HG02798 (cell line): ENCODE measurements around the gene RNGTT.
"Not testable (repeated sequence)": the region's sequence is repeated elsewhere in the genome, so short reads cannot be mapped to it uniquely, and the experiment has no call there.

Experiments used
- ATAC-seq: cut with Tn5 transposase; IDR thresholded peaks from one replicate; pipeline ENCODE4 v1.9.1; 2021; ENCODE audit warnings: mild to moderate bottlenecking; ENCODE audit not compliant: unreplicated experiment, poor library complexity

Gene RNGTT

GRCh38 chr6:88914895-88915598 lies 48.4 kb downstream of the RNGTT start:
- no peak for ATAC-seq

- ATAC-seq = no peak
These were observed 49.2 kb downstream of the RNGTT start for GRCh38 chr6:88914180-88914579.

DNA sequence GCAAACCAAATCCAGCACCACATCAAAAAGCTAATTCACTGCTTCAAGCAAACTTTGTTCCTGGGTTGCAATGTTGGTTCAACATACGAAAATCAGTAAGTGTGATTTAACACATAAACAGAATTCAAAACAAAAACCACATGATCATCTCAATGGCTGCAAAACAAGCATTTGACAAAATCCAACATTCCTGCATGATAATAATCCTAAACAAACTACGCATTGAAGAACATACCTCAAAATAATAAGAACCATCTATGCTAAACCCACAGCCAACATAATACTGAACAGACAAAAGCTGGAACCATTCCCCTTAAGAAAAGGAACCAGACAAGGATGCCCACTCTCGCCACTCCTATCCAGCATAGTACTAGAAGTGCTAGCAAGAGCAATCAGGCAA lies 49.9 kb downstream of the RNGTT start:
- no peak for ATAC-seq

DNA sequence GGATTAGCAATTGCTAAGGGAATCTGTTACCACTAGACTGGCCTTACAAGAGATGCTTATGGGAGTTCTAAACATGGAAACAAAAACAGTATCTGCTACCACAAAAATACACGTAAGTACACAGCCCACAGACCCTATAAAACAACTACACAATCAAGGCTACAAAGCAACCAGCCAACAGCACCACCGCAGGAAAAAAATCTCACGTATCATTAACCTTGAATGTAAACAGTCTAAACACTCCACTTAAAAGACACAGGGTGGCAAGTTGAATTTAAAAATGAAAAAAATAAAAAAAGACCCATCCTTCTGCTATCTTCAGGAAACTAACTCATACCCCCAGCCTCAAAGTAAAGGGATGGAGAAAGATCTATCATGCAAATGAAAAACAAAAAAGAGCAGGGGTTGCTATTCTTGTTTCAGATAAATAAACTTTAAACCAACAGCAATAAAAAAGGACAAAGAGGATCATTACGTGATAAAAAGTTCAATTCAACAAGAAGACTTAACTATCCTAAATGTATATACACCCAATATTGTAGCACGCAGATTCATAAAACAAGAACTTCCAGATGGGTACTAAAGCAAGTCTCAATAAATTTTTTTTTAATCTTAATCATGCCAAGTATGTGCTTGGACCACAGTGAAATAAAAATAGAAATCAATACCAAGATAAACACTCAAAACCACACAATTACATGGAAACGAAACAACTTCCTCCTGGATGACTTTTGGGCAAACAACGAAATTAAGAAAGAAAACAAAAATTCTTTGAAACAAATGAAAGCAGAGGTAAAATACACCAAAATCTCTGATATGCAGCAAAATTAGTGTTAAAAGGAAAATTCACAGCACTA lies 52.3 kb downstream of the RNGTT start:
- no peak for ATAC-seq

- no peak for ATAC-seq
These were observed 54.5 kb downstream of the RNGTT start for GRCh38 chr6:88908598-88909548.

GRCh38 chr6:88907148-88907547 lies 56.3 kb downstream of the RNGTT start:
- not testable (repeated sequence) for ATAC-seq

DNA sequence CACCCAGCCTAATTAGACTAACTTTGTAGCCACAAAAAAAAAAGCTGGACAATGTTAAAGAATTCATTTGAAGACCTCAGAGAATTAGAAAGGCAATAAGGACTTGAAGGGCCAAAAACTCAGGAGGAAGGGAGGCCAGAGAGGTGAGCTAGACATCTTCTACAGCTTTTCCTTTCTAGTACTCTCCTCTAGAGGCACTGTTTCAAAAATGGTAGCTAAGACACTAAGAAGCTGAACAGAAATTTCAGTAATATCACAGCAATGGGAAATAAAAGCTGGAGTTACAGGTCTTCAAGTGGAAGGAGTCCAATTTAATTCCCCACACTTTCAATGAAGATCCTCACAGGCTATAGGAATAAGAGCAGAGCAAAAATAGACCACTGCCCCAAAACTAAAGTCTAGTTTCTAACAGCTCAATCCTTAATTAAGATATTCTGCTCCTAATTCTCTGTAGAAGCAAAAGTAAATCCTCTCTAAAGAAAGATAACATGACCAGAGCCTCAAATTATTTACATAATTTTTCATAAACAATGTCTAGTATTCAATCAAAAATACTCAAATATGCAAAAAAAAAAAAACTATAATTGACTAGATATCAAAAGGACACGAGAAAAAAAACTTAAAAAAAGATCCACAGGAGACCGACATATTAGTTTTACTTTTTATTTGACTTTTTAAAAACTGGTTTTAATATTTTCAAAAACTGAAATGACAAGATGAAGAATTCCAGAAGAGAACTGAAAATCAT lies 63.7 kb downstream of the RNGTT start:
- ATAC-seq = no peak

DNA sequence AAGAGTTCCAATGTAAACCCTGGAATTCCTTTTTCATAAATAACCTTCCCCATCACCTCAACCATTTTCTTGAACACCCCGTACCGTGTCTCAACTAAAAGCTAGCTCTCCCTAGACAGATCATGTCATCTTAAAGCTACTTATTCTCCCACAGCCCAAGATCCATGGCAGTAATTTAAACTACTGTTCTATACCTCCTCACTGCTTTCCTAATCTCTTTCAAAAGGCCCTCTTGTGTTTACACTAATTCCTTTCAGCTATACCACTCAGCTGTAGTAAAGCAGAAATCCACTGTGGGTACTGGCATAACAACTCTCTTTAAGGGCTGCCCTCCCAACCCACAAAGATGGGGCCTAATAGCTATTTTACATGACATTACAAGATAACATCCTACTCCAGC lies 67.5 kb downstream of the RNGTT start:
- ATAC-seq = no peak

GRCh38 chr6:88890860-88891845 lies 72.3 kb downstream of the RNGTT start:
- no peak for ATAC-seq

DNA sequence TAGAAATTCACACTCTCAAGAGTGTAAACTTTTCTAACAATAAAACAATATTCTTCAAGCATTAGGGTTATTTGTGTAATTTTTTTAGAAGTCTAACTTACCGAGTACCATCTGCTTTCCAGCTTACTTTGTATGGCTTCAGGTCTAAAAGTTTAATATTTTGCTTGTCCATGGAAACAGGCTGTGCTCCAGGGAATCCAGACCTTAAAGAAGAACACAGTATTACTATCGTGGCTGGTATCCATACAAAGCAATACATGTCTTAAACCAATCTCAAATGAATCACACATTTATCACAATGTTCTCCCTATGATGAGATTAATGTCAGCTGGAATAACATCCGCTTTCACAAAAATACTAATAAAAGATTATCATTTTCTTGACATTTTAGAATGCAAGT lies 73.0 kb downstream of the RNGTT start:
- ATAC-seq = no peak

- ATAC-seq = no peak
These were observed 79.1 kb downstream of the RNGTT start for GRCh38 chr6:88884361-88884760.

- no peak for ATAC-seq
These were observed 80.9 kb downstream of the RNGTT start for GRCh38 chr6:88882536-88882935.

GRCh38 chr6:88881451-88881850 lies 82.0 kb downstream of the RNGTT start:
- no peak for ATAC-seq

DNA sequence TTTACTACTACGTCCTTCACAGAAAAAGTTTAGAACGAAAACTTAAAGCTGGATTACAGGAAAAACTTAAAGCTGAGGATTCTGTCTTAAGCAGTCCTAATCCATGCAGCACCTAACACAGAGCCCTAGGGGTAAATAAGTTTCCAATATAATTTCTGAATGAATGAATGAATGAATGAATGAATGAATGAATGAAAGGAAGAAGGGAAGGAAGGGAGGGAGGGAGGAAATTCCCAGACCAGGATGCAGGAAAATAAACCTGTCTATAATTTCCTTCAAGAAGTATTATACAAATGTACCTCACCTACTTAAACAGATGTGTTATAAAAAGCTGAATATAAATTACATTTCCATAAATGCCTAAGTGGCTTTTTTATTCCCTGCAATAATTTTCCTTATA lies 83.4 kb downstream of the RNGTT start:
- ATAC-seq = no peak

GRCh38 chr6:88877893-88878292 lies 85.5 kb downstream of the RNGTT start:
- no peak for ATAC-seq

- no peak for ATAC-seq
These were observed 90.5 kb downstream of the RNGTT start for GRCh38 chr6:88872962-88873361.

GRCh38 chr6:88871498-88871897 lies 91.9 kb downstream of the RNGTT start:
- no peak for ATAC-seq

GRCh38 chr6:88870717-88871330 lies 92.6 kb downstream of the RNGTT start:
- ATAC-seq = no peak
